ENCODE measurements around the gene MAPK8IP3.

DNA sequence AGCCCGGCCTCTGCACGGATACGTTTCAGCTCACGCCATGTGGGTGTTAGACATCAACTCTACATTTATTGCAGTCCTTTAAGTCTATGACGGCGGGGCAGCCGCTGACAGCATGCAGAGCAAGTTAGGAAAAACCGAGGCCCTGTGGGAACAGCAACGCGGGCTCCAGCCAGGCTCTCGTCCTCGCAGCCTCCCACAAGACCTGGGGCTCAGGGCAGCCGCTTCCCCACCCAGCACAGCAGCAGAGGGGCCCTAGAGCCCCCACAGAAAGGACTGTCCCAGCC lies 70.6 kb downstream of the MAPK8IP3 start:
- TF ChIP-seq EP300 (IDR thresholded peaks at IDR 0.05; ENCODE audit: borderline replicate concordance) (no peak), EGR1 (IDR thresholded peaks at IDR 0.05) (no peak), CEBPB (IDR thresholded peaks at IDR 0.05) (no peak), CREB1 (IDR thresholded peaks at IDR 0.05; ENCODE audit: low read depth) (no peak), TEAD4 (IDR thresholded peaks at IDR 0.05) (no peak), REST (IDR thresholded peaks at IDR 0.05; ENCODE audit: low read depth) (no peak)
